ENCODE results near the gene RGS3.

The RGS3 gene

DNA sequence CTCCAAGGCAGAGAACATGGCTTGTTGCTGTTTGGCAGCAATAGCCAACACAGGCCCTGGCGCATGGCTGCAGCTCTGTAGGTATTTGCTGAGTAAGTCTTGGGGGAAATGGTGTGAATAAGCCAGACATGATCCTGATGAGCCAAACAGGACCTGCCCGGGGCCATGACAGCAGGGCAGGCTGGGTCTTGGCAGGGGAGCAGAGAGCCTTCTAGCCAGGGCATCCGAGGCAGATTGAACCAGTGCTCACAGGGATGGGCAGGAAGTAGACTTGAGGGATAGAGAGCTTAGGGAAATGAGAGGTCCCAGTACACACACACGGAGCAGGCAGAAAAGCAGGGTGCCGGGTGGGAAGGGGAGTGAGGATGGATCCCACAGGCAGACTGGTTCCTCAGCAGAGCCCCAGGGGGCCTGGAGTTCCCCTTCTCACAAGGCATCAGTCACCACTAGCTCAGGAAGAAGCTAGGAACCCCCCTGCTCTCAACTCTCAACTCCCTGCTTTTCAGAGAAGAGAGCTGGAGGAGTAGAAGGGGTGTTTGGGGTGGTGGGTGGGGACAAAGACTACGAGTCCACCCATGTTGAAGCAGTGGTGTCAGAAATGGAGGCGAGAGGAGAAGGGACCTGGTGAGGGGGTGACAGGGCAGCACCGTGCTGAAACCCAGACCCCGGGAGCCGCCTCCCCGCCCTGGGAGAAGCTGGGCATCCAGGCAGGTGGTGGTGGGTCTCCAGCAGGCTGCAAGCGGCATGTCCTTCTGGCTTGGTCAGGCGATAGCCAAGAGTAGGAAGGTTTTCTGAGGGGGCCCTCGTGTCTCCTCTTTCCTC, 111.1 kb downstream of the RGS3 start:
- DNase-seq, result no peak

DNA sequence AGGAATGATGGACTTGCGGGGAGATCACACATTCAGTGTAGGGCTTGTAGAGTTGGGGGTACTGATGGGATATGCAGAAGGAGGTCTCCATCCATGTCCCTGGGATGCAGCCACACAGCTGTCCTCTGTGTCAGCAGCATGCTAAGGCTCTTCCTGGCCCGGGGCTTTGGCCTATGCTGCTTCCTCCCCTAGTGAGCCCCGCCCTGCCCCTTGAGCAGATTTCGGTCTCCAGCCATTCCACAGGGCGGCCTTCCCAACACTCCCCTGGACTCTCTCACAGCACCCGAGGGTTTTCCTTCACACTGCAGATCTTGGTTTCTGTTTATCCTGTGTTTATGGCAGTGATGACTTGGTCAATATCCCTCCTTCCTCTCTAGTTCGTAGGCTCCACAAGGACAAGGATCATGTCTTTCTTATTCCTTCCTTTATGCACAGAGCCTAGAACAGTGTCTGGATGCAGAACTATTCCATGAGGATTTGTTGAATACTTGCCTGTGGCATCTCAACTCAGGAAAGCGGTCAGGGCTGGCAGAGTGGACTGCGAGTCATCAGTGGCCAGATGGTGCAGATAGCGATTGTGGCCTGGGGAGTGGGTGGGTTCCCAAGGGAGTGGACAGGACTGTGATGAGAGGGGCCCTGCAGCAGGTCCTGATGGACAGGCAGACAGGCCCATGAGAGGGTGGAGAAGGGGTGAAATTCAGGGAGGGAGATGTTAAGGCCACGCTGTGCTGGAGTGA, 114.2 kb downstream of the RGS3 start:
- no peak for DNase-seq

DNA sequence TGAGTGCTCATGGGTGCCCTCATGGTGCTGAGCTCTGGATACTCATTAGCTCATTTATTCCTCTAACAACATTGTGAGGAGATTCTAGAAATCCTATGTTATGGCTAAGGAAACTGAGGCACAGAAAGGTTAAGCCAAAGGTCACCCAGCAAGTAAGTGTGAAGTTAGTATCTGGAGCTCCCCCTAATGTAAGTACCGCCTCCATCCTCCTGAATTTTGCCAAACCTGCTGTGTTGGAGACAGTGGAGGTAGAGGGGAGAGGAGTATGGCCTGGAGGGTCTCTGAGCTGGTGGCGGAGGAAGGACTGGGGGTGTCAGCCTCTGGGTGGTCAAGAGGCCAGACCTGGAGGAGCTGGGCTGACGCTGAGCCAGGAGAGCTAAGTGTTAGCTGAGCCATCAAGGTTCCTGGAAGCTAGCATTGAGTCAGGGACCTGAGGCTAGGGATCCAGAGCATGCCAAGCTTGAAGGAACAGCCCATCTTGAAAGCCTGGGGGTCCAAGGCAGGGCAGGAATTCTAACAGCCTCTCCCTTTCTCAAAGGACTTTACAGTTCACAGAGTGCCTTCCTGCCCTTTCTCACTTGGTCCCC, 114.8 kb downstream of the RGS3 start:
- DNase-seq, result no peak

DNA sequence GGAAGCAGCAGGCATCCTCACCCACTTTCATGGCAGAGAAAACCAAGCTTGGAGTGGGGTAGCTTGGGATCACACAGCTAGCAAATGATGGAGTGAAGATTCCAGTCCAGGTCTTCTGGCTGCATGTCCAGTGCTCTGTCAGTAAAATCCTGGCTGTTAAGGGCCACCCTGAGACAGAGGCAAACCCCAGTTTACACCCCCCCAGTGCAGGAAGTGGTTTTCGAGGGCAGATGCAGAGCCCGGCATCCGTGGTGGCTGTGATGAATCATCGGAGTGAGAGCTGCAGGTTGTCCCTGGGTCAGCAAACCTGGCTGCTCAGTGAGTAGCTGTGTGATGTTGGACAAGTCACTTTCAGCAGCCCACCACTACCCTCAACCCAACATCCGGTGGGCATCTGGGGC, 115.4 kb downstream of the RGS3 start:
- DNase-seq, result peak; percentile 53

DNA sequence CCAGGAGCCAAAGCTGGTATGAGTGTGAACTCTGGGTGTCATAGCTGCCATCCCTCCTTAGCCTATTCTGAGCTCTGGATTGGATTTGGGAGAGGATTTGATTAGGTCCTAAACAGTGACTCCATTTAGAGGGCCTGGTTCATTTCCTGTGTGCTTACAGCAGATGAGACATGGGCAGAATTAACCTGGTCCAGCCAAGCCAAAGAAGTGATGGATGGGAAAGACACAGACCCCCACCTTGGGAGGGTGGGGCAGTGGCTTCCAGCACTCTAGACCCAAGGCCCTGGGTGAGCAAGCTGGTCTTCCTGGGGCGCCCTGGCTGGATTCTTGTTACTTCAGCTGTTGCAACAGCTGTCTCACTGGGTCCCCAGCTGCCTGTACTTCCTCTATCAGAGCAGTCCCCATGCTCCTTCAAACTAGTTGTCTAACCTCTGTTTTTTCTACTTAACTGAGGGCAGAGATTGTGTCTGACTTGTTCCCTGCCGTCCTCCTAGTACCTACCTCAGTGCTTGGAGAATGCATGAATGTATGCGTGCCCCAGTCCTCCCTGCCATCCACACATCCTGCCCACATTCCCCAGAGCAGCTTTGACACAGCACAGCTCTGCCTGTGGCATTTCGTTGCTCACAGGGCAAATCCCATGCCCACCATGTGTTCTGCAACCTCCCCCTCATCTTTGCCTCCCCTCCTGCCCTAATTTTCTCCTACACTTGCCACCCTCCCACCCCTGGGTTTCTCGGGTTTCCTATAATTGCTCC, 115.9 kb downstream of the RGS3 start:
- DNase-seq, result peak; percentile 51

DNA sequence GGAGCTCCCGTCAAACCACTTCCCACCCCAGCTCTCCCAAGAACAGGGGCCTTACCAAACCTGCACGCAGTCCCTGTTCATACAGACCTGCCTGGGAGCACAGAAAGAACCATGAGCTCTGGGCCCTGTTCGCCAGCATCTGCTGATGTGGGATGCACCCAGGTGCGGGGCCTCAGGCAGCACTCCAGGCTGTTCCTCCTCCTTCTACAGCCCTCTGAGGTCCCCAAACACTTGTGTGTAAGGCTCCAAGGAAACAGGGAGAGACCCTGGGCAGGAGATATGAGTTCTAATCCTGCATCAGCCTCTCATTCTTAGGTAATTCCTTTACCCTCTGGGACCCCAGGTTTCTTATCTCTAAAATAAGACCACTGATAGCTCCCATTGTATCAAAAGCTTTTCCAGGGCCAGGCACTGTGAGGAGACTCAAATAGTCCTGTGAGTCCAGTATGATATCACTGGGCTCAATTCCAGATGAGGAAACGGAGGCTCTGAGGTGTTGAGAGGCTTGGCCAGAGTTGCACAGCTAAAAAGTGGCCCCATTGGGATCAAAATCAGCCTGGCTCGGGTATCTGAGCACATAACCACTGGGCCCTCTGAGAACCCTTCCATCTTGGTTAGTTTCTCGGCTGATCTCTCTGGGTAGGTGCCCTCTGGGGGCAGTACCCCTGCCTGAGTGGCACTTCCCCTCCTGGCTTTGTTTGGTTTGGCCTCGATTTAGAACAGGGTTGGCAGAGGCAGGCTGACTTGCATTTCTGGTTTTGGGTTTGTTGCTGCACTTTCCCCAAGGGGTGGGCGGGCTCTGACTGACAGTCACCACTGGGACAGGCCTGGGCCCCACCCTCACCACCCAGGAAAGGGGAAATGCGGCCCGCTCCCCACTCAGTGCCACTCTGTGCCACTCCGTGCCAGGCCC, 116.8 kb downstream of the RGS3 start:
- no peak for DNase-seq

DNA sequence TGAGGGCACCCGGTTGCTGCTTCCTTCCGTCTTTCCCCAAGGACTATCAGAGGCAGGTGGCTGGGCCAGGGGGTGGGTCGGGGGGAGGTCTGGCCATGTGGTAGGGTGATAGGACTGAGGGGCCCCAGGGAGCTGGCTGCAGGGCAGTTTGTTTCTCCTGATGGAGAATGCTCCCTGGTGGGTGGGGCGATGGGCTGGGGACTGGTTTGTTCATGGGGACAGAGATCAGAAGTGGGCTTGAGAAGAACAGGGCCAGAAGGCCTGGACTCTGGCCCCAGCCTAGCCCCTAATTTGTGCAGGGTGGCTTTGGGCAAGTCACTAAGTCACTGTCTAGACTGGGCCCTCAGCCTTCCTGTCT, 117.4 kb downstream of the RGS3 start:
- DNase-seq, result no peak

DNA sequence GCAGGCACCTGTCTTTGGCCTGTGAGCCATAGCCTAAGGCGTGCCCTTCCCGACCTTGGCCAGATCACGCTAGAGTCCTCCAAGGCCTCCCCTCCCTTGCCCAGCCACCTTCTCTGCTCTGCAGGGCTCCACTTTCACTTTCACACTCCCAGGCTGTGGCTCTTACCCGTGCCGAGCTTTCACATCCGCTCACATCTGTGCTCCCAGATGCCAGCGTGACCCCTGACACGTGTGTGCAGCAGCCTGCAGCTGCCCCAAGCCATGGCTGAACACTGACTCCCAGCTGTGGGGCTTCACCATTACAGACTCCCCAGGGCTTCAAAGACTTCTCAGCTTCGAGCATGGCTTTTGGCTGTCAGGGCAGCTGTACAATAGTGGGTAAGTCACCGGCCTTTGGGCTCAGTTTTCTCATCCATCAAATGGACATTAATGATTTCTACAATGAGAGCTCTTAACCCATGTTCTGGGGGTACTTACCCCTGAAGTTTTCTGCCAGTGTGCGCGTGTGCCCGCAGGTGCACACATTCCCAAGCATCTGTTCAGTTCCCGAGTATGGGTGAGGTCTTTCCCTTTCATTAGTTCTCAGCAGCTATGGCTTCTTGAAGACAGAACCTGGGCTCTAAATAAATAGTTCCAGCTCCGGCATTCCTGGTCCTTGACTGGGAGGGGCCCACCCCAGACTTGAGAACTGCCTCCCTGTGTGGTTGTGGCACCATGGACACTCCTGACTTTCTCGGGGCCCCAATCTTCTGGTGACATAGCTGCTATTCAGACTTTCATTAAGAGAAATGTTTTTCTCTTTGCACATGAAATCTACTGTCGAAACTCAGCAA, 118.6 kb downstream of the RGS3 start:
- peak; percentile 60 for DNase-seq

DNA sequence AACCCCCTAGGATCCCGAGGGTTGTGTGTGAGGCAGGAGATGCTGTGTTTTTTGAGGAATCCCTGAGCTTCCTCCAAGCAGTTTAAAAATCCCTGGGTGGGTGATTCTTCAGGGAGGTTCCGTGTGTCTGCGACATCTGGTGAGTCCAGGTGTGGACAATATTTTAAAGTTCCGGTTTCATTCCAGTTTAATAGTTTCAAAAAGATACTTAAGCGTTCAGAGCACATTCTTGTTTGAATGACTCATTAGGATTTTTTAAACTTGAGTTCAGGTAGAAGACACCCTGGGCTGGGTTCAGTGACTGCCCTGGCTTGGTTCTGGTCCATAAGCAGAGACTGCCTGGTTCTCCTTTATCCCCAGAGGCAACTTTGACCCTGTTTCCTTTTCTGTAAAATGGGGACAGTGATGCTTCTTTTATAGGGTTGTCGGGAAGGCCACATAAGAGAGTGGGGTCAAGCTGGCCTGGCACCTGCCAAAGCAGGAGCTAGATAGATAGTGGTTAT, 119.2 kb downstream of the RGS3 start:
- DNase-seq, result no peak

DNA sequence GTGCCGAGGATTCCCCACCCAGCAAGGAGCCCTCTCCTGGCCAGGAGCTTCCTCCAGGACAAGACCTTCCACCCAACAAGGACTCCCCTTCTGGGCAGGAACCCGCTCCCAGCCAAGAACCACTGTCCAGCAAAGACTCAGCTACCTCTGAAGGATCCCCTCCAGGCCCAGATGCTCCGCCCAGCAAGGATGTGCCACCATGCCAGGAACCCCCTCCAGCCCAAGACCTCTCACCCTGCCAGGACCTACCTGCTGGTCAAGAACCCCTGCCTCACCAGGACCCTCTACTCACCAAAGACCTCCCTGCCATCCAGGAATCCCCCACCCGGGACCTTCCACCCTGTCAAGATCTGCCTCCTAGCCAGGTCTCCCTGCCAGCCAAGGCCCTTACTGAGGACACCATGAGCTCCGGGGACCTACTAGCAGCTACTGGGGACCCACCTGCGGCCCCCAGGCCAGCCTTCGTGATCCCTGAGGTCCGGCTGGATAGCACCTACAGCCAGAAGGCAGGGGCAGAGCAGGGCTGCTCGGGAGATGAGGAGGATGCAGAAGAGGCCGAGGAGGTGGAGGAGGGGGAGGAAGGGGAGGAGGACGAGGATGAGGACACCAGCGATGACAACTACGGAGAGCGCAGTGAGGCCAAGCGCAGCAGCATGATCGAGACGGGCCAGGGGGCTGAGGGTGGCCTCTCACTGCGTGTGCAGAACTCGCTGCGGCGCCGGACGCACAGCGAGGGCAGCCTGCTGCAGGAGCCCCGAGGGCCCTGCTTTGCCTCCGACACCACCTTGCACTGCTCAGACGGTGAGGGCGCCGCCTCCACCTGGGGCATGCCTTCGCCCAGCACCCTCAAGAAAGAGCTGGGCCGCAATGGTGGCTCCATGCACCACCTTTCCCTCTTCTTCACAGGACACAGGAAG, 120.2 kb downstream of the RGS3 start:
- no peak for DNase-seq

DNA sequence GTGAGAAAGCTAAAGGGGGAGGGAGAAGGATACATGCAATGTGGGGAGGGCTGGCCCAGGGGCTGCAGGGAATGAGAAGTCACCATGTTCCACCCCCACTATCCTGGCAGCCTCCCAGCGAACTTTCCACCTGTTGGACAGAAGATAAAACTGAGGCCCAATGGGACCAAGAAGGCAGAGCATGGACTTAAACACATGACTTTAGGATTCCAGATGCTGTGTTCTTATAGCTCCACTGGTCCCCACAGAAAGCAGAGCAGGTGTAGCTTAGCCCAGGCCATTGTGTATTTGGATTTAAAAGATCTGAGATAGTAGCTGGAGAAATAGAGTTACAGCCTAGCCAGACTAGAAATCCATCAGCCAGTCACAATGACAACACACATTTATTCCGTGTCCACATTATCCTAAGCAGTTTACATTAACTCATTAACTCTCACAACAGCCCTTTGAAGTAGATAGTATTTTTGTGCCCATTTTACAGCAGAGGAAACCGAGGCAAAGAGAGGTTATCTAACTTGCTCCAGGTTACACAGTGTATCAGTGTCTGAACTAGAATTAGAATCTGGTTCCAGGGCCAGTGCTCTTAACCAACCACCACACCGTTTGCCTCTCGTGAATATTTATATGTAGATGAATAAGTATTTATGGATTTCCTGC, 121.0 kb downstream of the RGS3 start:
- no peak for DNase-seq

DNA sequence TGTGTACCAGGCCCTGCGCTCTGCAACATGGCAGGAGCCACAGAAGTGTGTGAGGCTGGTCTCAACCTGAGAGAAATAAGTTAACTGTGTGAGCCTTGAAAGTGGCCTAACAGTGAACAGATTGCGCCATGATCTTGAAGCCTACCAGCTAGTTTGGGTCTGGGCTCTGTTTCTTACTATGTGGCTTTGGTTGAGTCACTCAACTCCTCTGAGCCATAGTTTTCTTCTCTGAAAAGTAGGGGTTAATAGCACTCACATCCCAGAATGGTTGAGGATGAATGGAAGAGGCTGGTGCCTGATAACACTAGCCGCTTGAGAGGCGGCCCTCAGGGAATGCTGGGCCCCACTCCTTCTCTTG, 121.5 kb downstream of the RGS3 start:
- no peak for DNase-seq

DNA sequence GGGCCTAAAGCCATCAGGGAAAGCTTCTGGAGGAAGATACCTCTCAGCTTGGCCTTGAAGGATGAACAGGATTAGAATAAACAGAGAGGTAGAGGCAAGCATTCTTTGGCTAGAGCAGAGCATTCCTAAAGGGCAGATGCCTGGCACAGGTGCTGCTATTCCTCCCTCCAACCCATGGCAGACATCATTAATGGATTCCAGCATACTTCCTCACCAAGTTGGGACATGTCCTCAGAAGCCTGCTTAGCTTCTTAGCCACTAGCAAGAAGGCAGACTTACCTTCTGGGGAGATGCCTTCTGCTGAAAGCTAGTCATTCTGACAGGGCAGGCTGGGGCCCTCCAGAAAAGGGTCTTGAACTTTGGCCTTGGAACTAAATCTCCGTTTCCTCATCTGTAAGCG, 122.0 kb downstream of the RGS3 start:
- no peak for DNase-seq

DNA sequence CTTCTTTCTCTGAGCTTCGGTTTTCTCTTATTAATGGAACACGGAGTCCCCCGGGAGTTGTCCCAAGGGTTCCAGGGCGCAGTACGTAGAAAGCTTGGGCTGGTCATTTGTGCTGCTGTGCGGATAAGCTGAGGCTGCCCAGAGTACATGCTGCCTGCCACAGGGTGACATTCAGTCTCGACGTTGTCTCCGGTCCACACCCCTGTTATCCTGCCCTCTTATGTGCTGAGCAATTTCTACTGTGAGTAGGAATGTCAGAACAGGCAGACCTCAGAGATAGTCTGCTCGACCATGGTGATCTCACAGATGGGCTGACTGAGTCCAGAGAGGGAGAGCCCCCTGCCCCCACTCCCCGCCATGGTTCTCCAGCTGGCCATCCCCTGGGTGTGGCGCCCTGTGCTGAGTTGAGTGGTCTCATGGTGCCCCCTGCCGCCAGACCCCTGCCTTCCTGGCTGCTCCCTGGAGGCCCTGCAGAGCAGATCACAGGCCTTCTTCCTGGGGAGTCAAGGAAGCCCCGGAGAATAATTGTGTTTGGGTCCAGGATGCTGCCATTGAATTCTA, 124.0 kb downstream of the RGS3 start:
- no peak for DNase-seq

DNA sequence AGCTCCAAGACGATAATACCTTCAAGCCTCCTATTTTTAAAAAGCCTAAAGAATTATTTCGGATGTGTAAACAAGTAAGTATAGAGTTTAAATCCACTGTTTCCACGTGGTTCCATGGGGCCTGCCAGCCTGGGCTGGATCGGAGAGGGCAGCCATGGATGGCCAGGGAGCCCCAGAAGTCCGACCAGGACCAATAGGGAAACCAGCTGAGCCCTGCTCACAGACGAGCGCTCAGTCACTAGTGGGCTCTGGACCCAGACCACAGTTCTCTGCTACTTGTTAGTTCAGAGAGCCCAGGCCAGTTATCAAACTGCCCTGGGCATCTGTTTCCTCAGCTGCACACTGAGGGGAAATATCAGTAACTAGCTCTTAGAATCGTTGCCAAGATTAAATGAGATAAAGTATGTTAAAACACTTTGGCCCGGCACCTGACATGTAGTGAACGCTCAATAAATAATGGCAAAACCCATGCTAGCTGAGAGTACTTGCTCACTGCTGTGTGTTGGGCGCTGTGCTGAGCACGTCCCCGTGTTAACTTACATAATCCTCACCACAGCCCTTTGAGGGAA, 124.8 kb downstream of the RGS3 start:
- DNase-seq, result no peak

DNA sequence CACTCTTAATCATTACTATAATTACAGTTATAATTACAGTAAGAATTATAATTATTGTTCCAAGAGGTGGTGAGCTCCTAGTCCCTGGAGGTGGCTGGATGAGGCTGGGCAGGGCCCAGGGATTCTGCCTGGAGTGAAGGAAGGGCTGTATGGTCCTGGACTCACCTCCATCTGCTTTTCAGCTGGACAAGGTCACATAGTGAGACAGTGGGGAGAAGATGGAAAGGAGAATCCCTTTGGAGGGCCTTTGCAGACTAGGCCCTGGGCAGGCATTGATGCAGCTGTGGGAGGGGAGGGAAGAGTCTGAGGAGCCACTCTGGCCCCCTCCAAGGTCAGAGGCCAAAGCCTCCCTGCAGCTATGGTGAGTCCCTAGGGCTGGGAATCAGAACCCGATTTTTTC, 125.4 kb downstream of the RGS3 start:
- no peak for DNase-seq

DNA sequence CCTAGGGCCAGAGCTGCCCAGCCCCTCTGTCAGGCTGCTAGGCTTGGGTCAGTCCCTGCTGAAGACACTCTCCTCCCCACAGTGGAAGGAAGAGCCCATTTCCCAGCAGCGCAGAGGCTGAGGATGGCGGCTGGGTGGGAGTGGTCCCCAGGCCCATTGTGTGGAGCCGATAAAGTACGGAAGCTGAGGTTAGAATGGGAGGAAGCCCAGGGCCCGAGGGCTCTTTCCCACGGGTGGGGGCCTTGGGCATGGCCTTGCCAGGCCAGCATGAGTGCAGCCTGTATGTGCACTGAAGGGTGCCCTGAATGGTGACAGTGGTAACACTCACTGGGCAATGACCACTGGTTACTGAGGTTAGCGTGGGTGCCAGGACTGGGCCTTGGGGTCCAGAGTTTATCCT, 125.9 kb downstream of the RGS3 start:
- DNase-seq, result no peak

DNA sequence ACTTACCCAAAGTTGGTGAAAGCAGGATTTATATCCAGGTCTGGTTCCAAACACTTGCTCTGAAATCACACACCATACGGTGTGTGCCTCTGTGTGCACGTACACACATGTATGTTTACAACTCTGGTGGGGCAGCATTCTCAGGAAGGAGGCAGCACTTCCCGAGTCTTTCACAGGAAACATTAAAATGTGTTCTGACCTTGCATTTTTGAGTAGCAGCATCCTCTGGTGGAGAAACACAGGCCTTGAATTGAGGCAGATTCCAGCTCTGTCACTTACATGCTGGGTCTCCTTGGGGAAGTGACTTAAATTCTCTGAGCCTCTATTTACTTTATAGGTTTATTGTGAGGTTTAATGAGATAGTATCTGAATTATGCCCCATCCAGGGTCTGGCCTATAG, 126.4 kb downstream of the RGS3 start:
- peak; percentile 51 for DNase-seq

DNA sequence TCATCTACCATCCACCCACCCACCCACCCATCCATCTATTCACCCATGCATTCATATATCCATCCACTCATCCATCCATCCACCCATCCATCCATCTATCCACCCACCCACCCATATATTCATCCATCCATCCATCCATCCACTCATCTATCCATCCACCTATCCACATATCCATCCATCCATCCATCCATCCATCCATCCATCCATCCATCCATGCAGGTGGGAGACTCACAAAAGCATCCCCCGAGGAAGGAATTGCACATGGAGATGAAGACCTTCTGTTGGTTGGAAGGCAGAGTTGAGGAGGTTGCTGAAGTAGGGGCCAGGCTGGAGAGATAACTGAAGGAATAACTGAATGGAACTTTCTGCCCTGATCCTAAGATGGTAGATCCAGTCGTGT, 126.9 kb downstream of the RGS3 start:
- no peak for DNase-seq
